ENCODE measurements around the gene STX17. TPM values are rescaled to one million over a fixed set of nuclear protein-coding genes. Genes with fewer than 3 reads are reported as not detected.
"Not testable (repeated sequence)": the region's sequence is repeated elsewhere in the genome, so short reads cannot be mapped to it uniquely, and the experiment has no call there.

STX17 gene
- 10 to 100 TPM; 42.4 to 52.3 (median 47.3) TPM for total RNA-seq

GRCh38 chr9:99906403-99907207, at the start of gene STX17:
TSS of gene STX17 (plus strand) at chr9:99906654. CDS start at chr9:99915240, 8,586 bp downstream.
- H3K36me3 ChIP-seq, result peaks cover 0 to 9% of the 10 kb centered on the region in 2 donors
- H3K4me3 ChIP-seq, result peak within 1 kb of the TSS; percentile 72 to 96
- peak; percentile 92 for ATAC-seq
- H3K27ac ChIP-seq, result peak within 1 kb of the TSS; percentile 84 to 99 (median 94)
- no peaks in the 10 kb centered on the region for H3K9me3 ChIP-seq
- peaks cover 0 to 31% (median 0%) of the 10 kb centered on the region in 3 donors for H3K4me1 ChIP-seq
- H3K27me3 ChIP-seq, result no peaks in the 10 kb centered on the region
- WGBS, 2 donors (ENCODE audit: low coverage in 1 of 2), result 0% methylated on average over 2 to 12 of the region's 76 CpGs
- TF ChIP-seq POLR2AphosphoS5 (IDR thresholded peaks at IDR 0.05) (peak; percentile 75), CTCF (IDR thresholded peaks at IDR 0.05) (peak in 1 of 4 experiments; percentile 25), POLR2A (IDR thresholded peaks at IDR 0.05) (peak; percentile 56 to 63), EP300 (IDR thresholded peaks at IDR 0.05) (no peak)

- not testable (repeated sequence) for ATAC-seq, H3K27ac ChIP-seq, H3K27me3 ChIP-seq, H3K4me3 ChIP-seq, H3K9me3 ChIP-seq, H3K36me3 ChIP-seq, H3K4me1 ChIP-seq
- WGBS, 2 donors (ENCODE audit: low coverage in 1 of 2), result 74 to 100% methylated on average over 1 to 3 of the region's 3 CpGs
Observed at GRCh38 chr9:99857576-99857975, 48.9 kb upstream of the STX17 start.

- H3K4me1 ChIP-seq, result no peaks in the 10 kb centered on the region
- WGBS, 2 donors (ENCODE audit: low coverage in 1 of 2), result 97 to 100% methylated on average over 1 to 3 of the region's 3 CpGs
- no peak overlapping the region for H3K27ac ChIP-seq
- no peaks in the 10 kb centered on the region for H3K27me3 ChIP-seq
- H3K9me3 ChIP-seq, result no peaks in the 10 kb centered on the region
- no peak for TF ChIP-seq EP300 (IDR thresholded peaks at IDR 0.05)
- no peak for TF ChIP-seq POLR2AphosphoS5 (IDR thresholded peaks at IDR 0.05)
- TF ChIP-seq POLR2A (IDR thresholded peaks at IDR 0.05), result no peak
- no peaks in the 10 kb centered on the region for H3K36me3 ChIP-seq
- H3K4me3 ChIP-seq, result no peak overlapping the region
- ATAC-seq, result no peak
Observed at GRCh38 chr9:99858087-99858486, 48.4 kb upstream of the STX17 start.

GRCh38 chr9:99859243-99859980, 47.0 kb upstream of the STX17 start:
- no peak for ATAC-seq
- Histone ChIP-seq H3K4me1 (no peaks in the 10 kb centered on the region), H3K36me3 (peaks cover 0 to 9% of the 10 kb centered on the region in 2 donors), H3K4me3 (no peak overlapping the region), H3K9me3 (no peaks in the 10 kb centered on the region), H3K27ac (no peak overlapping the region), H3K27me3 (no peaks in the 10 kb centered on the region)
- WGBS, 2 donors (ENCODE audit: low coverage in 1 of 2), result 57 to 72% methylated on average over 5 of the region's 5 CpGs
- TF ChIP-seq CTCF (IDR thresholded peaks at IDR 0.05), result no peak
- no peak for TF ChIP-seq EP300 (IDR thresholded peaks at IDR 0.05)
- no peak for TF ChIP-seq POLR2A (IDR thresholded peaks at IDR 0.05)
- no peak for TF ChIP-seq POLR2AphosphoS5 (IDR thresholded peaks at IDR 0.05)

- 10% methylated on average over 1 of the region's 1 CpG; no CpG with 5 or more reads in 1 of the 2 donors for WGBS, 2 donors (ENCODE audit: low coverage in 1 of 2)
- Histone ChIP-seq H3K4me3 (no peak overlapping the region), H3K36me3 (peaks cover 0 to 9% of the 10 kb centered on the region in 2 donors), H3K27ac (no peak overlapping the region), H3K27me3 (no peaks in the 10 kb centered on the region), H3K9me3 (no peaks in the 10 kb centered on the region), H3K4me1 (no peaks in the 10 kb centered on the region)
- no peak for ATAC-seq
- no peak for TF ChIP-seq POLR2AphosphoS5 (IDR thresholded peaks at IDR 0.05)
- TF ChIP-seq EP300 (IDR thresholded peaks at IDR 0.05), result no peak
- TF ChIP-seq POLR2A (IDR thresholded peaks at IDR 0.05), result no peak
- no peak for TF ChIP-seq CTCF (IDR thresholded peaks at IDR 0.05)
Observed at GRCh38 chr9:99860266-99860665, 46.2 kb upstream of the STX17 start.

Data from gastroesophageal sphincter (tissue), 4 donors.